AG04449 (cell line): ENCODE data around the gene IGFBPL1.

Source experiments
- CTCF ChIA-PET: fragments of 350-600 bp; formaldehyde crosslinking; extraction: SDS; loops from one replicate; lab custom pipeline; 2021; ENCODE audit warnings: antibody characterized with exemption; lab: Yijun Ruan, JAX
- POLR2A ChIA-PET: fragments of 400-600, 350-600 bp; formaldehyde crosslinking; extraction: SDS; loops from one replicate; lab custom pipeline; 2020; ENCODE audit warnings: antibody characterized with exemption, inconsistent platforms; lab: Yijun Ruan, JAX
- DNase-seq: peaks from one replicate; pipeline ENCODE4 v3.0.0-alpha.2; 2010; ENCODE audit warnings: low read depth, low spot score
- H3K4me3 ChIP-seq: 2 replicates; pipeline ENCODE4 v1.5.1; 2011; ENCODE audit warnings: low read depth, mild to moderate bottlenecking, control low read depth, low read length
- CTCF ChIP-seq: IDR thresholded peaks from one replicate; pipeline ENCODE4 v1.5.1; 2011; ENCODE audit warnings: mild to moderate bottlenecking, moderate library complexity, low read length, control low read depth, inconsistent platforms; ENCODE audit not compliant: insufficient read depth; ENCODE audit errors: missing control alignments

Gene IGFBPL1

GRCh38 chr9:38445154-38446043 lies 21.1 kb upstream of the IGFBPL1 start:
- TF ChIP-seq CTCF = no peak
- H3K4me3 ChIP-seq = no peak overlapping the region
- no peak for DNase-seq
- POLR2A ChIA-PET = no interaction called here
- CTCF ChIA-PET = no interaction called here

- H3K4me3 ChIP-seq = no peak overlapping the region
- ChIA-PET POLR2A (no interaction called here), CTCF (interaction anchor here (2.4 kb wide), 1 partner anchor 11 kb away, joined by 16 read pairs; no protein-coding TSS in a partner anchor)
- DNase-seq = no peak
- TF ChIP-seq CTCF = no peak
Observed at GRCh38 chr9:38443597-38443996, 19.3 kb upstream of the IGFBPL1 start.

- no peak overlapping the region for H3K4me3 ChIP-seq
- CTCF ChIA-PET = interaction anchor here (2.4 kb wide), 1 partner anchor 10 kb away, joined by 16 read pairs; no protein-coding TSS in a partner anchor
- no peak for DNase-seq
- POLR2A ChIA-PET = no interaction called here
- no peak for TF ChIP-seq CTCF
Observed at GRCh38 chr9:38443181-38443580, 18.9 kb upstream of the IGFBPL1 start.

GRCh38 chr9:38442473-38443096 lies 18.3 kb upstream of the IGFBPL1 start:
- DNase-seq = no peak
- CTCF ChIA-PET = interaction anchor here (2.4 kb wide), 1 partner anchor 10 kb away, joined by 16 read pairs; no protein-coding TSS in a partner anchor
- no peak overlapping the region for H3K4me3 ChIP-seq
- no peak for TF ChIP-seq CTCF
- POLR2A ChIA-PET = no interaction called here

GRCh38 chr9:38441347-38442085 lies 17.3 kb upstream of the IGFBPL1 start:
- H3K4me3 ChIP-seq = no peak overlapping the region
- CTCF ChIA-PET = interaction anchor here (1.0 to 1.2 kb wide), 2 partner anchors 8 to 12 kb away, joined by 3 read pairs; no protein-coding TSS in a partner anchor
- POLR2A ChIA-PET = no interaction called here
- no peak for TF ChIP-seq CTCF
- DNase-seq = no peak

GRCh38 chr9:38440516-38440915 lies 16.3 kb upstream of the IGFBPL1 start:
- ChIA-PET CTCF (interaction anchor here (1.3 kb wide), 1 partner anchor 12 kb away, joined by 4 read pairs; no protein-coding TSS in a partner anchor), POLR2A (no interaction called here)
- TF ChIP-seq CTCF = no peak
- no peak overlapping the region for H3K4me3 ChIP-seq
- no peak for DNase-seq
